MM.1S (cell line): Measurements from ENCODE around the gene CHST11.

ENCODE experiments used
- DNase-seq: peaks from one replicate; pipeline ENCODE4 v3.0.0-alpha.2; 2015
- H2AFZ ChIP-seq: fragments of 300-600 bp; sonication (generic); 2 replicates; pipeline ENCODE4 v1.6.0; 2016; ENCODE audit warnings: antibody characterized with exemption, low read length
- H3F3A ChIP-seq: fragments of 300-600 bp; sonication (generic); 2 replicates; pipeline ENCODE4 v1.6.1; 2016; ENCODE audit warnings: mild to moderate bottlenecking, antibody characterized with exemption, low read length, moderate library complexity, mixed read lengths; ENCODE audit not compliant: insufficient read depth
- H3K27ac ChIP-seq: fragments of 300-600 bp; sonication (generic); 2 replicates; pipeline ENCODE4 v1.5.1; 2016; ENCODE audit warnings: mild to moderate bottlenecking, low read length
- H3K27me3 ChIP-seq: fragments of 300-600 bp; sonication (generic); replicated peaks from 2 replicates; pipeline ENCODE4 v1.6.0; 2016; ENCODE audit warnings: low read length; ENCODE audit not compliant: insufficient read depth
- H3K36me3 ChIP-seq: fragments of 300-600 bp; sonication (generic); replicated peaks from 2 replicates; pipeline ENCODE4 v1.6.1; 2016; ENCODE audit warnings: mild to moderate bottlenecking, low read length, mixed read lengths; ENCODE audit not compliant: insufficient read depth
- H3K4me1 ChIP-seq: fragments of 300-600 bp; sonication (generic); 2 replicates; pipeline ENCODE4 v1.6.1; 2016; ENCODE audit warnings: low read length, mixed read lengths
- H3K4me2 ChIP-seq: fragments of 300-600 bp; sonication (generic); 2 replicates; pipeline ENCODE4 v1.6.0; 2016; ENCODE audit warnings: low read depth, low read length
- H3K4me3 ChIP-seq: fragments of 300-600 bp; sonication (generic); 2 replicates; pipeline ENCODE4 v1.5.1; 2016; ENCODE audit warnings: low read length, mixed read lengths
- H3K79me2 ChIP-seq: fragments of 300-600 bp; sonication (generic); 2 replicates; pipeline ENCODE4 v1.6.1; 2016; ENCODE audit warnings: mixed run types, low read length, mixed read lengths
- H3K9ac ChIP-seq: fragments of 300-600 bp; sonication (generic); 2 replicates; pipeline ENCODE4 v1.6.1; 2016; ENCODE audit warnings: low read length, mixed read lengths
- H3K9me2 ChIP-seq: fragments of 300-600 bp; sonication (generic); replicated peaks from 2 replicates; pipeline ENCODE4 v1.6.1; 2016; ENCODE audit warnings: mild to moderate bottlenecking, low read length, mixed read lengths; ENCODE audit not compliant: insufficient read depth
- H3K9me3 ChIP-seq: fragments of 300-600 bp; sonication (generic); replicated peaks from 2 replicates; pipeline ENCODE4 v1.6.1; 2016; ENCODE audit warnings: mild to moderate bottlenecking, low read length, mixed read lengths; ENCODE audit not compliant: insufficient read depth
- H4K20me1 ChIP-seq: fragments of 300-600 bp; sonication (generic); 2 replicates; pipeline ENCODE4 v1.6.1; 2016; ENCODE audit warnings: mild to moderate bottlenecking, low read length, moderate library complexity, mixed read lengths; ENCODE audit not compliant: insufficient read depth
- EZH2 ChIP-seq: fragments of 300-600 bp; sonication (generic); optimal IDR thresholded peaks from 2 replicates; pipeline ENCODE3; 2017; ENCODE audit warnings: low read depth, mild to moderate bottlenecking, antibody characterized with exemption, low read length, mixed read lengths
- EZH2phosphoT487 ChIP-seq: fragments of 300-600 bp; sonication (generic); IDR thresholded peaks from 2 replicates; pipeline ENCODE4 v1.6.1; 2018; ENCODE audit warnings: antibody characterized with exemption, low read length
- TF ChIP-seq, protein P1 (sequence below): fragments of 300-600 bp; sonication (generic); IDR thresholded peaks from 2 replicates; pipeline ENCODE4 v1.5.1; 2016; ENCODE audit warnings: antibody characterized with exemption, low read length, mixed read lengths

The CHST11 gene

DNA sequence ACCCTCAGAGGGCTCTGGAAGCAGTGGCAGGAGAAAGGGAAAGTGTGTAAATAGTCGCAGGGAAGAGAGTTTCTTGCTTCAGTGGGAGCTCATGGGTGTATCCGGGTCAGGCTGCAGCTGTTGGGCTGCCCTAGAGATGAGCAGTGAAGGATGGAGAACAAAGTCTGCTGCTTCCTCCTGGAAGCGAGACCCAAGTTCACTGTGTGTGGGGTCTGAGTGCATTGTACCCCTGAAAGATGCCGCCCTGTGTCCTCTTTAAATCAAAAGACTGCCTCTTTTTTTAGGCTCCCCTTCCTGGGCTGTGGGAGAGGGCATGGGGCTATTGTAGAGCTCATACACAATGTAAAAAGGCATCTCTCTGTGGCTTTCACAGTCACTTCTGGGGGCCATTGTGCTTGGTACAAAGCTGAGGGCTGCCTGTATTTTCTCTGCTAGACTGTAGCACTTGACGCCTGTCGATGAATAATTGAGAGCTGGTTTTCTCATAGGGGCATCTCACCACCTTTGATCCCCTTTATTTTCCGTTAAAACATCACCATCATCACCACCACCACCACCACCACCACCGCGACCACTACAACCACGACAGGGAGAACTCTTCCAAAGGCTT lies 16.7 kb downstream of the CHST11 start:
- Histone ChIP-seq H3K79me2 (peaks cover 86% of the 10 kb centered on the region), H3K9me2 (no peaks in the 10 kb centered on the region), H3F3A (peaks cover 7% of the 10 kb centered on the region), H3K4me2 (no peak overlapping the region), H3K36me3 (no peaks in the 10 kb centered on the region), H3K27me3 (no peaks in the 10 kb centered on the region), H2AFZ (no peak overlapping the region), H3K9me3 (no peaks in the 10 kb centered on the region), H3K4me3 (no peak overlapping the region), H3K27ac (no peak overlapping the region), H4K20me1 (no peaks in the 10 kb centered on the region), H3K9ac (no peak overlapping the region), H3K4me1 (peaks cover 32% of the 10 kb centered on the region)
- TF ChIP-seq, protein P1, sequence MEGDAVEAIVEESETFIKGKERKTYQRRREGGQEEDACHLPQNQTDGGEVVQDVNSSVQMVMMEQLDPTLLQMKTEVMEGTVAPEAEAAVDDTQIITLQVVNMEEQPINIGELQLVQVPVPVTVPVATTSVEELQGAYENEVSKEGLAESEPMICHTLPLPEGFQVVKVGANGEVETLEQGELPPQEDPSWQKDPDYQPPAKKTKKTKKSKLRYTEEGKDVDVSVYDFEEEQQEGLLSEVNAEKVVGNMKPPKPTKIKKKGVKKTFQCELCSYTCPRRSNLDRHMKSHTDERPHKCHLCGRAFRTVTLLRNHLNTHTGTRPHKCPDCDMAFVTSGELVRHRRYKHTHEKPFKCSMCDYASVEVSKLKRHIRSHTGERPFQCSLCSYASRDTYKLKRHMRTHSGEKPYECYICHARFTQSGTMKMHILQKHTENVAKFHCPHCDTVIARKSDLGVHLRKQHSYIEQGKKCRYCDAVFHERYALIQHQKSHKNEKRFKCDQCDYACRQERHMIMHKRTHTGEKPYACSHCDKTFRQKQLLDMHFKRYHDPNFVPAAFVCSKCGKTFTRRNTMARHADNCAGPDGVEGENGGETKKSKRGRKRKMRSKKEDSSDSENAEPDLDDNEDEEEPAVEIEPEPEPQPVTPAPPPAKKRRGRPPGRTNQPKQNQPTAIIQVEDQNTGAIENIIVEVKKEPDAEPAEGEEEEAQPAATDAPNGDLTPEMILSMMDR = no peak
- TF ChIP-seq EZH2phosphoT487 (no peak), EZH2 (no peak)
- DNase-seq = no peak

DNA sequence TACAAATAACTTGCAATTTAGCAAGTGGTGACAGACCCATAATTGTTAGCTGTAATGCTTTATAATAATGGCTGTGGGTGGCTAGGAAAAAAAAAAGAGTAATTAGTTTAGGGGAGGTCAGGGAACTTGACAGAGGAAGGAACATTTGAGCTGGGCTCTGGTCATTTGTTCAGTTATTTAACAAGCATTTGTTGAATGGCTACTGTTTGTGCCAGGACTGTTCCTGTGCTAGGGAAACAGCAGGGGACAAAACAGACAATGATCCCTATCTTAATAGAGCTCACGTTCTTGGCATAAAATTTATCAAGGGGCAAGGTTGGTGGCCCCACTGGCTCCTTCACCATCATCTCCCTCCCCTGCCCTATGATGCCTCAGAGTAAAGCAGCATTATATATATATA lies 18.5 kb downstream of the CHST11 start:
- H3K27me3 ChIP-seq = no peaks in the 10 kb centered on the region
- H3F3A ChIP-seq = peaks cover 15% of the 10 kb centered on the region
- no peaks in the 10 kb centered on the region for H3K9me2 ChIP-seq
- DNase-seq = no peak
- TF ChIP-seq EZH2phosphoT487 = no peak
- no peak for TF ChIP-seq EZH2
- TF ChIP-seq, protein P1 = no peak
- no peak overlapping the region for H3K4me2 ChIP-seq
- H3K79me2 ChIP-seq = peaks cover 85% of the 10 kb centered on the region
- no peak overlapping the region for H3K4me3 ChIP-seq
- H3K27ac ChIP-seq = no peak overlapping the region
- H3K4me1 ChIP-seq = peaks cover 40% of the 10 kb centered on the region
- no peaks in the 10 kb centered on the region for H4K20me1 ChIP-seq
- H3K9ac ChIP-seq = no peak overlapping the region
- H3K9me3 ChIP-seq = no peaks in the 10 kb centered on the region
- no peak overlapping the region for H2AFZ ChIP-seq
- no peaks in the 10 kb centered on the region for H3K36me3 ChIP-seq

DNA sequence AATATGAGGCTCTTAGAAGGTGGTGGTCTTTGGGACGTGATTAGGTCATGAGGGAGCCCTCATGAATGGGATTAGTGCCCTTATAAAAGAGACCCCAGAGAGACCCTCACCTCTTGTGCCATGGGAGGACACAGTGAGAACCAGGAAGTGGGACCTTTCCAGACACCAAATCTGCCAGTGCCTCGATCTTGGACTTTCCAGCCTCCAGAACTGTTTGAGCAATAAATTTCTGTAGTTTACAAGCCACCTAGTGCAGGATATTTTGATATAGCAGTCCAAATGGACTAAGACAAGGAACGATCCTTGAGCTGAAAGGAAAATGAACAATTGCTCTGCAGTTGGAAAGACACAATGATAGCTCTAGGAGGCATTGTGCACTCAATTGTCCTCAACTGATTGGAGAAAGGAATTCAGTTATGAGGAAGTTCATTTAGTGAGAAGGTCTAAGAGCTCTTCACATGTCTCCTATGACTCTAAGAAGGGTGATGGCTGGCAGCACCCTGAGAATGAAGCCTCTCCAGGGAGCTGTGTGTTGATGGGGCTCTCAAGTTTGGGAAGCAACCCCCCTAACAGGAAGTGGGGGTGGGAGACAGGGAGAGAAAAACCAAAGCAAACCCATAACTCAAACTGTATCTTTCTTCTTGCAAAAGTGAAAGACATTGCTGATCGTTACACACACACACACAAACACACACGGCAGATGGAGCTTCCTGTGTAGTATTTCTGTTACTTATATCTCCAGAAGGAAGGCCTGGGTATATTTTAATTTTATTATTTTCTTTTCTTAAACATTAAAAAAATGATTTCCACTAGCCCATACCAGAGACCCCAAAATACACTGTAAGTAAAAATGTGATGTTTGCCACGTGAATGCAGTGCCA lies 21.0 kb downstream of the CHST11 start:
- H3K79me2 ChIP-seq = peaks cover 77% of the 10 kb centered on the region
- H3K27ac ChIP-seq = peak overlapping the region; percentile 71; the same call in 1 of the 2 replicates
- peak overlapping the region; percentile 53 for H3K4me3 ChIP-seq
- peaks cover 15% of the 10 kb centered on the region for H3F3A ChIP-seq
- H3K9me3 ChIP-seq = no peaks in the 10 kb centered on the region
- H3K4me2 ChIP-seq = peak overlapping the region; percentile 93
- no peaks in the 10 kb centered on the region for H3K9me2 ChIP-seq
- DNase-seq = no peak
- no peaks in the 10 kb centered on the region for H3K27me3 ChIP-seq
- H4K20me1 ChIP-seq = no peaks in the 10 kb centered on the region
- TF ChIP-seq EZH2phosphoT487 (no peak), EZH2 (no peak)
- TF ChIP-seq, protein P1 = no peak
- peak overlapping the region; percentile 43; the same call in 1 of the 2 replicates for H3K9ac ChIP-seq
- peaks cover 43% of the 10 kb centered on the region for H3K4me1 ChIP-seq
- H3K36me3 ChIP-seq = no peaks in the 10 kb centered on the region
- H2AFZ ChIP-seq = 0 out of 2 replicates have a peak overlapping the region, but pooled peaks have one; percentile 18
